ENCODE results near the gene MAP1LC3A.

- TF ChIP-seq CTCF (conservative IDR thresholded peaks at IDR 0.05 in 1 of 2, IDR thresholded peaks at IDR 0.05 in 1 of 2; ENCODE audit: extremely low read depth in 1 of 2, insufficient read depth in 1 of 2, low read depth in 1 of 2, low read length in 2 of 2) = no peak
- no peak for TF ChIP-seq EZH2 (IDR thresholded peaks at IDR 0.05; ENCODE audit: borderline replicate concordance, low read length)
Observed at GRCh38 chr20:34607066-34607465, 48.5 kb downstream of the MAP1LC3A start.

All from mammary epithelial cell (primary cell).